GM18526 (cell line): ENCODE results near the gene BLCAP.

Experiments used
- POLR2A ChIP-seq: IDR thresholded peaks from 3 replicates; pipeline ENCODE4 v1.6.1; 2011; ENCODE audit not compliant: insufficient read length; ENCODE audit errors: extremely low read depth

BLCAP gene

DNA sequence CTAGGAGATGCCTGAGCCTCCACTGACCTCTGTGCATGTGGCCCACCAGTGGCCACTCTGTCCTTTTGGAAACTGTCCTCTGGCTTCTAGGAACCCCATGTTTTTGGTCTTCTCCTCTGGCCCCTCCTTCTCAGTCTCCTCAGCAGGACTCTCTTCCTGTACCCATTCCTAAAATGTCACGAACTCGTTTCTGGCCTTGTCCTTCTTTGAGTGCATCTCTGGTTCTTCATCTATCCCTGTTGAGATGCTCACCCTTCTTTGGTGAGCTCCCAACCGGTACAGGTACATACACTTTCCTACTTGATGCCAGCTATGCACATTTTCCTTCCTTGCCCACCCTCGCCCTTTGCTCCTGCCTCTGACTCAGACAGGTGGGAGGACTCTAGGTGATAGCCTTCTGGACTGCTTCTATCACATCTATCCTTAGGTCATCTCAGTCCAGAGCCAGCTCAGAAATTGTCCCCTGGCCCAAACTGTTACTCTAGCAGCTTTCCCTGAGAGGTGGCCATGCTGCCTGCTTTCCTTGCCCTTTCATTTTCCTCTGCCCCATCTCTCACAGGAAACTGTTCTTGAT is 21.4 kb downstream of the BLCAP start:
- TF ChIP-seq POLR2A, result no peak

DNA sequence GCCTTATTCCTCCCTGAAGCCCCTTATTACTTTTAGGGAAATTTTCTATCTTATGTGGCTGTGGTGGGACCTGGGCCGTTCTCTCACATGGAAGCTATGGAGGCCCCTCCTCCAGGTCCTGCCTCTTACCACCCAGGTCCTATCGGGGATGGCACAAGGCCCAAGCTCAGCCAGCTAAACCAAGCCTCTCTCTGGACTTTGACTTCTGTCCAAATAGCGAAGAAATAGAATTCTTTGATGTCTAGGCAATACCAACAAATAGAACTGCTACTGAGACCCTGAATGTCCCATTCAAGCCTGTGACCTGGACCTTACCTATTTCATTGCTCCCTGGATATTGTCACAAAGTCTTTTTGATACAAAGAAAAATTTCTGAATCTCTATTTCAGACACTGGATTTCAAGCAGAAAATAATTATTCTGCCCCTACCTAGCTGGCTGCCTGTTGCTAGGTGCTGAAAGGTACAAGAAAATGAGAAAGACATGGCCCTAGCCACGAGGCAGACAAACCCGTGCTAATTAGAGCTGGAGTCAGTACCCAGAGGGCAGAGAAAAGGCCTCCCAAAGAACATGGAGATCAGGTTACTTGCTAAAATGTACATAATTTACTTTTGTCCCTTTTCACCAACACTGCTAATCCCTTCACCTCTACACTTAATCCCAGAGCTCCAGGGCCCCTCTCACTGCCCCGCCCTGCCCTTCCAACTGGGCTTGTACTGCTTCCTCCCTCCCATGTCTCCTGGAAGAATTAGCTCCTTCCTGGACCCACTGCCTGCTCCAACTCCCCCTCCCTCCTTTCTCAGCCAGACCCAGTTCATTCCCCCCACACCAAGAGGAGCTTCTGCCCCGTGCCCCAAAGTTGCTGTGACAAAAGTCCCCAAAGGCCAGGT is 22.2 kb downstream of the BLCAP start:
- TF ChIP-seq POLR2A, result no peak

DNA sequence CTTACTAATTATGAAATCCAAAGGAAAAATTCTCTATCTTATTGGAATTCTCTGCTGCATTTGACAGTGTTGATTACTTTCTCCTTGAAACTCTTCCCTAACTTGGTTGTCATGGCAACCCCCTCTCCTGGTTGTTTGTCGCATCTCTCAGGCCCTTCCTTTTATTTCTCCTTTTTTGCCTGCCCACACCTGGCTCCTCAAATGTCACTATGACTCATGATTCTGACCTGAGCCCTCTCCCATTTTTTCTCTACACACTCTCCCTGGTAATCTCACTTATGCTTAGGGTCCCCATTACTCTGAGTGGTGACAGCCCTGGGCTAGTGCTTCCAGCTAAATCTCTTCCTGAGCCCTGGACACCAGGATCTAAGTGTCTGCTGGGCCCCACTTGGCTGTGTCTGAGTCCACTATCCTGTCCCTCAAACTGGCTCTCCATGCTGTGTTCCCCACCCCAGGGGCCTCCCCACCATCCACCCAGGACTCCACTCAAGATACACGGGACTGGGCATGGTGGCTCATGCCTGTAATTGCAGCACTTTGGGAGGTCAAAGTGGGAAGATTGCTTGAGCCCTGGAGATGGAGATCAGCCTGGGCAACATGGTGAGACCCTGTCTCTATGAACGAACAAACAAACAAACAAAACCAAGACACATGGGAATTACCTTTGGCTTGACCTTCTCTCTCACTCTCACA is 23.1 kb downstream of the BLCAP start:
- no peak for TF ChIP-seq POLR2A

DNA sequence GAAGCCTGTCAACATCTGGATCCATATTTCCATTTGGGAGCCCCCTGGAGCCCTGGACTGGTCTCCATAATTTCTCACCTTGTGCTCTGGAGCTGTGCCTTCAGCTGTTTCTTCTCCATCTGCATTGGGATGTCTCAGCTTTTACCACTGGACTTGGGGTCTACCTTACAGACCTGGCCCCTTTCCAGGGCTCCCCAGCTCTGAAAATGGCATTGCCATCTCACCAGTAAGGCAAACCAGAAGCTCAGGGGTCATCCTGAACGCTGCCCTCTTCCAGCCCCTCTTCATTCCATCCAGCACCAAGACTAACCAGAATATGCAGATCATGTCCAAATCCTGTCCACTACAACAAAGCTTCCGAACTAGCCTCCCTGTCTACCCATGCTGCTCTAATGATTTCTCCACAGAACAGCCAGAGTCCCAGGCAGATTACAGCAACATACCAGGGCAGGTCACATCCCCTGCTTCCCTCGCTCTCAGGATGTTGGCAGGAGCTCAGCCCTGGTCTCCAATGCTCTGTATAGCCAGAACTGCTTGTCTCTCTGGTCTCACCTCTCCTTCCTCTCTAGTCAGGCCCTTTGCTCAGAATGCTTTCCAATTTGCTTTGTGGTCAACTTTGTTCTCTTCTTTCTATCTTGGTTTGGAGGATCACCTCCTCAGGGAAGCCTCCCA is 24.3 kb downstream of the BLCAP start:
- TF ChIP-seq POLR2A, result no peak

DNA sequence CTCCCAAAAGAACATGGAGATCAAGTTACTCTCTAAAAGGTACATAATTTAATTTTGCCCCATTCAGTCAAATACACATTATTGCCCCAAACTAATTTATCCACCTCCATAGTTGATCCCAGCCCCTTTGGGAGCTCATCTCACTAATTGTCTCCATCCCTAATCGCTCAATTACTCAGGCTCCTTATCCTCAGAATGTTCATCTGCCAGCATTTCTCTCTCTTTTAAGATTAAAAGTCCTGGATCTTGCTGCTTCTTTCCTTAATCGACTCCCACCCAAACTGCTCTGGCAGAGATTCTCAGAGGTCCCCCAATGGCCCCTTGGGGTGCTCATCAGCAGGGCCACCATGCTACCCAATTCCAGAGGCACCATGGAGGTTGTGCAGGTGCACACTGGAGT is 25.0 kb downstream of the BLCAP start:
- TF ChIP-seq POLR2A, result no peak

DNA sequence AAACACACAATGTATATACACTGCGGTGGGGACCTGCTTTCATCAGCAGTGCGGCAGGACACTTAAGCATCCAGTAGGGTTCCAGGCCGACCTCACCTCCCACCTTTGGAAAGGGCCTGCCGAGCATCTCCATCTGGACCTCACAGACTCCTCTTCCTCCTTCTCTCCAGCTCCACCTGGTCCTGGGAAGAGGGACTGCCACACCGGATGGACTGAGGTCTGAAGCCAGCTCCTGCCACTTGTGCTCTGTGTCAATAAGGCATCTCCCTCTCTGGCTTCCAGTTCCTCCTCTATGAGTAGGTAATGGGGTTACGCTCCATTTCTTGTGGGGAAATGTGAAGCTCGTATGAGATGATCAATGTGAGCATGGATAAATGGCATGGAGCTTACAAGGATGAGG is 25.7 kb downstream of the BLCAP start:
- no peak for TF ChIP-seq POLR2A

- no peak for TF ChIP-seq POLR2A
These were observed 27.4 kb downstream of the BLCAP start for GRCh38 chr20:37500311-37500710.

DNA sequence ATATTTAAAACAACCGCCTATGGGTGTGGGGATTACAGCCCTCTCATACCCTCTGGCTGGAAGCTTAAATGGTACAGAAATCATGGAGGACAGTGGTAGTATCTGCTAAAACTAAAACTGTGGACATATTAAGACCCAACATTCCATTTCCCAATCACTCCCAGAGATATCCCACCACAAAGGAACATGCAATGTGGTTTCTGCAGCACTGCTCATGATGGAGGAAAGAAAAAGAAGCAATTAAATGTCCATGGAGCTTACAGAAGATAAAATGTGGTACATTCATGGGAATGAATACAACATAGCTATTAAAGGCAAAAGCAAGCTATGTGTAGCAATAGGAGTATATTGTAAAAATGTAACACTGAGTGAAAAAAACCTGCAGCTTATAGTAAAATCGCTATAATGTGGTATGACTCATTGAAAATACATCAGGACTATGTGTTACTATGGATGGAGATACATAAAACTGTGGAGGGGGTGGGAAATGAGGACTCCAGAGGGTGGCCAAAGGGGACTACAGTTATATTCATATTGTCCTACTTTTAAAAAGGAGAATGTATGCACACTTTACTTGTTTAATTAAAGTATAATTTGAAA is 29.5 kb downstream of the BLCAP start:
- no peak for TF ChIP-seq POLR2A

GRCh38 chr20:37494796-37495195 is 32.9 kb downstream of the BLCAP start:
- TF ChIP-seq POLR2A, result no peak

- TF ChIP-seq POLR2A, result no peak
These were observed 33.4 kb downstream of the BLCAP start for GRCh38 chr20:37494301-37494700.

DNA sequence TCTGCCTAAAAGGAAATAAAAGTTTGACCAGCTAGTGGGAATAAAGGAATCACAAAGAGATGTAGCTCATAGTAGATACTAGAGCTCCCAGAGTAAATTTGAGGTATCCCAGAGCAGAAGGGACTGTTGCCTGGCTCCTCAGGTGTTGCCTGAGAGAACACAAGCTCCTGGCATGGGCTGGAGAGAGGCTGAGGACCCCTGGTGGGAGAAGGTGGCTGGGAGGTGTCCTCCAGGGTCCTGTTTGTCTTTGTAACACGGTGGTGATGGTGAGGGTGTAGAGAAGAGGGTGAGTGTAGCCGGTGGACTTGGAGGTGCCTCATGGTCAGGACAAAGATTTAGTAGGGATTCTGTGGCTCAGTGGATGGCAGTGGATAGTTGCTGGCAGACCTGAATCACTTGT is 34.7 kb downstream of the BLCAP start:
- no peak for TF ChIP-seq POLR2A

GRCh38 chr20:37492096-37492625 is 35.5 kb downstream of the BLCAP start:
- no peak for TF ChIP-seq POLR2A

DNA sequence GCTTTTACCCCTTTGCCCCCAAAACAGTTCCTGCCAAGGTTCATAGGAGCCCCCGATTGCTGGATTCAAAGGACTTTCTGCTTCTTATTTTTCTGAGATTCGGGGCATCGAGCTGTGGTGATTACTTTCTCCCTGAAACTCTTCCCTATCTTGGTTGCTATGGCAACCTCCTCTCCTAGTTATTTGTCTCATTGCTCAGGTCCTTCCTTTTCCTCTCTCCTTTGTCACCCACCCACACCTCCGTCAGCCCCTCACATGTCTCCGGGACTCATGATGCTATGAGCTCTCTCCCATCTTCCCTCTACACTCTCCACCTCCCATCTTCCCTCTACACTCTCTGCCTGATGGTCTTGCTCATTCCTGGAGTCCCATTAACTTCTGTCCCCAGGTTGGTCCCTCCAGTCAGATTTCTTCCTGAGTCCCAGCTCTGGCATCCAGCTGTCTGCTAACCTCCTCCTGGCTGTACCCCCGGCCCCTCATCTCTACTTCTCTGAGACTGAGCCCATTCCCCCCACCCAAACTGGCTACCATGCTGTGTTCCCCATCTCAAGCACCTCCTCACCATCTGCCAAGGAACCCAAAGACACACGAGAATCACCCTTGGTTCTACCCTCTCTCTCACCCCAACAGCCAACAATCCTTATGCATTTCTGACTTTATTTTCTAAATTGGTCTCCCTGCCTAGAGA is 36.9 kb downstream of the BLCAP start:
- no peak for TF ChIP-seq POLR2A

- no peak for TF ChIP-seq POLR2A
These were observed 43.3 kb downstream of the BLCAP start for GRCh38 chr20:37484331-37484730.

DNA sequence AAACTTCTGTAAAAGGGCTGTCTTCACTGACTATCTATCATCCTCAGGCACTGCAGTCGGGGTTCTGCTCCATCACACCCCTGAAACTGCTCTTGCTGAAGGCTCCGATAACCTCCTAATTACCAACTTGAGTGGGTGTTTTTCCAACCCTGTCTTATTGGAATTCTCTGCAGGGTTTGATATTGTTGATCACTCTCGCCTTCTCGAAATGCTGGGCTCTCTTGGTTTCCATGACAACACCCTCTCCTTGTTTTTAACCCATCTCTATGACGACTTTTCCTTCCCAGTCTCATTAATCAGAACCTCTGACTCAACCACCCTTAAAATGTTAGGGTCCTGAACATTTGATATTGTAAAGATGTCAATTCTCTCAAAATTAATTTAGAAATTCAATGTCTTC is 46.1 kb downstream of the BLCAP start:
- no peak for TF ChIP-seq POLR2A

- TF ChIP-seq POLR2A, result no peak
These were observed 46.8 kb downstream of the BLCAP start for GRCh38 chr20:37480919-37481318.
